HepG2 (cell line): ENCODE data around the gene IRF3. TPM values are rescaled to one million over a fixed set of nuclear protein-coding genes. Genes with fewer than 3 reads are reported as not detected.
A peak's percentile ranks its signal among the peaks of the same experiment; 100 is the strongest.

ENCODE experiments used
- ATAC-seq: fragments of 200-7000 bp; cut with Tn5 transposase; 3 replicates; pipeline ENCODE4 v1.9.1; 2020; ENCODE audit warnings: mild to moderate bottlenecking, moderate library complexity
- BruUV-seq: library from RNA; stranded (reverse); fragments of 400-500 nt; replicated peaks from 2 replicates; lab custom pipeline; 2021; lab: Mats Ljungman, UMichigan
- CTCF ChIA-PET: fragments of 300-600 bp; formaldehyde crosslinking; extraction: SDS; loops from one replicate; lab custom pipeline; 2021; ENCODE audit warnings: low total read pairs, inconsistent platforms, low intra/inter-chr PET ratio; lab: Yijun Ruan, JAX
- POLR2A ChIA-PET: fragments of 350-600 bp; sonication (Branson Sonifier 250); formaldehyde crosslinking; loops from one replicate; lab custom pipeline; 2020; ENCODE audit warnings: antibody characterized with exemption, inconsistent platforms; lab: Yijun Ruan, JAX
- DNase-seq: peaks from one replicate; pipeline ENCODE4 v3.0.0-alpha.2; 2015; ENCODE audit warnings: low spot score
- FAIRE-seq: peaks from 3 replicates; lab custom pipeline; 2011; peaks lifted over from hg19 to GRCh38; lab: Jason Lieb, UNC
- H2AFZ ChIP-seq: one replicate; pipeline ENCODE4 v1.6.1; 2011; ENCODE audit warnings: low read length, inconsistent platforms
- H3K27ac ChIP-seq: fragments of 300-600 bp; 3 replicates; pipeline ENCODE4 v1.8.0; 2011; ENCODE audit warnings: mixed run types, mild to moderate bottlenecking, mixed read lengths, low read length, inconsistent platforms; ENCODE audit not compliant: insufficient read depth; ENCODE audit errors: extremely low read length
- H3K27me3 ChIP-seq, 2 experiments: fragments of 200-600 bp in 1 of 2; 2 replicates in 1 of 2; 3 replicates in 1 of 2; pipeline versions ENCODE4 v1.6.0 to v1.8.0; 2011; ENCODE audit warnings: low read length in 2 of 2, mild to moderate bottlenecking in 2 of 2, moderate library complexity in 2 of 2, inconsistent platforms in 1 of 2; ENCODE audit not compliant: insufficient read depth in 2 of 2, control insufficient read depth in 1 of 2
- H3K36me3 ChIP-seq, 2 experiments: fragments of 200-600 bp in 1 of 2; replicated peaks in 1 of 2; 2 replicates in 1 of 2; 3 replicates in 1 of 2; pipeline versions ENCODE4 v1.5.1 to v1.8.0; 2011; ENCODE audit warnings: low read length in 2 of 2, inconsistent platforms in 1 of 2; ENCODE audit not compliant: insufficient read depth in 2 of 2, control insufficient read depth in 1 of 2
- H3K4me1 ChIP-seq: 2 replicates; pipeline ENCODE4 v1.5.1; 2012; ENCODE audit warnings: low read length, inconsistent platforms; ENCODE audit not compliant: insufficient read depth
- H3K4me2 ChIP-seq: 2 replicates; pipeline ENCODE4 v1.6.0; 2011; ENCODE audit warnings: low read depth, low read length, inconsistent platforms
- H3K4me3 ChIP-seq, 3 experiments: fragments of 200-600 bp in 1 of 3; sonication (generic), shearing (Covaris generic) in 1 of 3; replicated peaks in 1 of 3; 2 replicates each; pipeline ENCODE4 v1.5.1; 2011 to 2016; ENCODE audit warnings: low read length in 3 of 3, inconsistent platforms in 2 of 3, low read depth in 2 of 3, mild to moderate bottlenecking in 2 of 3, control low read depth in 1 of 3, mixed read lengths in 1 of 3; ENCODE audit not compliant: insufficient read depth in 1 of 3
- H3K79me2 ChIP-seq: one replicate; pipeline ENCODE4 v1.6.1; 2011; ENCODE audit warnings: low read length, inconsistent platforms; ENCODE audit not compliant: insufficient read depth
- H3K9ac ChIP-seq: 2 replicates; pipeline ENCODE4 v1.6.0; 2011; ENCODE audit warnings: mild to moderate bottlenecking, low read depth, low read length, inconsistent platforms; ENCODE audit not compliant: insufficient read depth
- H3K9me3 ChIP-seq: 2 replicates; pipeline ENCODE4 v1.5.1; 2012; ENCODE audit warnings: mild to moderate bottlenecking, low read length
- H4K20me1 ChIP-seq: 2 replicates; pipeline ENCODE4 v1.6.0; 2011; ENCODE audit warnings: inconsistent platforms, mild to moderate bottlenecking, low read length, moderate library complexity; ENCODE audit not compliant: insufficient read depth
- AGO1 ChIP-seq: fragments of 200-400 bp; formaldehyde crosslinking; IDR thresholded peaks from 2 replicates; pipeline ENCODE4 v1.6.1; 2017; ENCODE audit warnings: mild to moderate bottlenecking, low read depth, low read length, moderate library complexity; ENCODE audit not compliant: poor library complexity, severe bottlenecking
- DMTF1 ChIP-seq: sonication (generic); formaldehyde crosslinking; IDR thresholded peaks from 2 replicates; pipeline ENCODE4 v1.4.0; 2020; ENCODE audit warnings: mild to moderate bottlenecking, missing genetic modification reagents
- PATZ1 ChIP-seq: sonication (generic); formaldehyde crosslinking; IDR thresholded peaks from 2 replicates; pipeline ENCODE4 v1.4.0; 2020; ENCODE audit warnings: missing genetic modification reagents
- POLR2A ChIP-seq, 2 experiments: IDR thresholded peaks; 2 replicates each; pipeline ENCODE4 v1.6.1; 2011; ENCODE audit warnings: low read depth in 2 of 2, low read length in 2 of 2, mild to moderate bottlenecking in 1 of 2, moderate library complexity in 1 of 2; ENCODE audit not compliant: insufficient read depth in 1 of 2
- RBM22 ChIP-seq: fragments of 200-400 bp; formaldehyde crosslinking; optimal IDR thresholded peaks from 2 replicates; pipeline ENCODE3; 2017; ENCODE audit warnings: mild to moderate bottlenecking, low read length, moderate library complexity
- SETDB1 ChIP-seq: sonication (generic); formaldehyde crosslinking; IDR thresholded peaks from 2 replicates; pipeline ENCODE4 v1.5.1; 2020; ENCODE audit warnings: missing genetic modification reagents, mild to moderate bottlenecking, borderline replicate concordance
- SRY ChIP-seq: sonication (generic); formaldehyde crosslinking; IDR thresholded peaks from 2 replicates; pipeline ENCODE4 v1.8.0; 2022; ENCODE audit warnings: mild to moderate bottlenecking, missing genetic modification reagents
- STAT6 ChIP-seq: sonication (generic); formaldehyde crosslinking; IDR thresholded peaks from 2 replicates; pipeline ENCODE4 v1.4.0; 2020; ENCODE audit warnings: missing genetic modification reagents, mild to moderate bottlenecking, borderline replicate concordance
- TFDP1 ChIP-seq: IDR thresholded peaks from 2 replicates; pipeline ENCODE4 v1.6.1; 2016; ENCODE audit warnings: missing compliant biosample characterization, missing genetic modification reagents, borderline replicate concordance
- ZNF589 ChIP-seq: sonication (generic); formaldehyde crosslinking; conservative IDR thresholded peaks from 2 replicates; pipeline ENCODE4 v1.8.0; 2022; ENCODE audit warnings: mild to moderate bottlenecking, moderate library complexity, missing genetic modification reagents
- ZNF784 ChIP-seq: sonication (generic); formaldehyde crosslinking; IDR thresholded peaks from 2 replicates; pipeline ENCODE4 v1.5.1; 2020; ENCODE audit warnings: missing genetic modification reagents, mild to moderate bottlenecking, borderline replicate concordance
- WGBS: methylation state at CpG from one replicate; pipeline ENCODE4 v1.1.6; 2017; ENCODE audit warnings: low lambda C conversion rate; 5-methylcytosine and 5-hydroxymethylcytosine counted together
- in situ Hi-C: cut with HindIII; loops from 2 replicates; pipeline ENCODE4 v1.10.0; 2017; ENCODE audit warnings: low pct_unique_long_range_greater_than_20kb; ENCODE audit not compliant: extremely low pct_ligation_motif_present
- intact Hi-C: fragments of 100-400 bp; cut with micrococcal nuclease; formaldehyde crosslinking; loops from one replicate; pipeline ENCODE4 v1.10.0; 2022; ENCODE audit not compliant: unreplicated experiment
- polyA plus RNA-seq, 8 experiments: library from polyadenylated mRNA; depleted of rRNA in 3 of 8; stranded (reverse) in 7 of 8; unstranded in 1 of 8; fragments of >200 nt; fragmentation: Illumina TruSeq in 4 of 8; extraction: Trizol in 4 of 8; gene quantifications; 2 replicates each; pipeline versions ENCODE4 v1.2.1 to v1.2.3, GENCODE V29; 2011 to 2016; ENCODE audit warnings: low read depth in 4 of 8, missing spikeins in 1 of 8, mixed read lengths in 1 of 8; ENCODE audit not compliant: insufficient read depth in 1 of 8
- total RNA-seq, 5 experiments: library from RNA; depleted of rRNA; stranded (reverse); fragments of >200 nt; fragmentation: Illumina TruSeq; extraction: Trizol; gene quantifications; 2 replicates each; pipeline ENCODE4 v1.2.3, GENCODE V29; 2016; ENCODE audit warnings: low read depth in 1 of 5

IRF3 gene
- total and polyA plus RNA-seq, 2 of the 13 experiments (the other 11 are each of a cell fraction or from before 2014, with no cell fraction given) = 61.9 to 65.5 TPM

GRCh38 chr19:49689133-49690078, 23.7 kb upstream of the IRF3 start, which contains the start of gene ADM5:
ADM5 (plus strand) TSS chr19:49689594; CDS start chr19:49689838, 244 bp downstream.
- POLR2A ChIA-PET = interaction anchor here (1.9 kb wide), 1 partner anchor 13 kb away, joined by 5 read pairs; no protein-coding TSS in a partner anchor
- no peaks in the 10 kb centered on the region for H3K27me3 ChIP-seq
- H2AFZ ChIP-seq = no peak within 1 kb of the TSS
- no peak for FAIRE-seq
- intact Hi-C loops = no loop called here
- no peak within 1 kb of the TSS for H3K4me3 ChIP-seq
- peaks cover 14 to 33% of the 10 kb centered on the region in 2 experiments for H3K36me3 ChIP-seq
- no peaks in the 10 kb centered on the region for H3K9me3 ChIP-seq
- ATAC-seq = peak; percentile 3; the same call in 2 of the 3 replicates
- H4K20me1 ChIP-seq = peaks cover 5% of the 10 kb centered on the region; the same call in 1 of the 2 replicates
- no peak within 1 kb of the TSS for H3K27ac ChIP-seq
- in situ Hi-C loops = no loop called here
- no peak within 1 kb of the TSS for H3K9ac ChIP-seq
- H3K79me2 ChIP-seq = no peaks in the 10 kb centered on the region
- no peak within 1 kb of the TSS for H3K4me2 ChIP-seq
- CTCF ChIA-PET = no interaction called here
- no peak for DNase-seq
- WGBS = 96% methylated on average over 37 of the region's 54 CpGs
- BruUV-seq = no TSS peak
- H3K4me1 ChIP-seq = no peaks in the 10 kb centered on the region
- TF ChIP-seq RBM22 (peak; percentile 92), PATZ1 (CRISPR knock-in tag) (no peak), STAT6 (no peak), TFDP1 (CRISPR knock-in tag) (no peak), ZNF784 (CRISPR knock-in tag) (no peak), ZNF589 (CRISPR knock-in tag) (peak; percentile 26; the same call in 1 of the 2 replicates), SETDB1 (CRISPR knock-in tag) (no peak), POLR2A (IDR thresholded peaks at IDR 0.05; ENCODE audit: insufficient read depth in 1 of 2, low read depth in 2 of 2, low read length in 2 of 2) (peak in 1 of 2 experiments; percentile 33; a peak in 2 of 4 replicates), SRY (CRISPR knock-in tag) (0 out of 2 replicates have a peak, but pooled peaks have one; percentile 39), DMTF1 (CRISPR knock-in tag) (no peak), AGO1 (peak; percentile 76)
